Ovary (tissue), 3 donors: ENCODE data around the gene STK11IP.

Experiments
- EP300 ChIP-seq: sonication (generic); formaldehyde crosslinking; IDR thresholded peaks from one replicate; pipeline ENCODE4 v1.6.1; 2017; ENCODE audit warnings: antibody characterized with exemption
- TF ChIP-seq, protein P1 (sequence below), 3 donors: fragments of 450-650 bp in 2 of 3; fragments of 200-600 bp in 1 of 3; IDR thresholded peaks; one replicate each; pipeline versions ENCODE4 v1.5.1 to v1.8.0; 2016 to 2022; ENCODE audit warnings: antibody characterized with exemption in 3 of 3, mild to moderate bottlenecking in 1 of 3
- donor health status: DM: no; HTN: no; CAD: no.

DNA sequence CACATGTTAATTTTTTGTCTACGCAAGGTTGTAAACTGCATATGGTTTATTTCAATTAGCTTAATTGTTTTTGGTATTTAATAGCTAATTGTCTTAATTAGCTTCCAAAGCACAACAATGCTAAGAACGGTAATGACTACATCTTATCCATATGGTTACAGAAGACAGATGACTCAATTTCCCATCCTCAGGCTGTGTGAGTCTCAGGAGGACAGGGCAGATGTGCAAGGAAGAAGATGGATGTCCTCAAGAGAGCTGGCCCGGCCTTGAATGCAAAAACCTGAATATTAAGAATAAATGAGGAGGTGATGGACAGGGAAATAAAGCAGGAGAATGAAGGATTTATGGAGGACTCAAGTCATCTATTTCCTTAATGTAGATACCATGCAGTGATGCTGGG is 61.2 kb downstream of the STK11IP start:
- TF ChIP-seq, protein P1, sequence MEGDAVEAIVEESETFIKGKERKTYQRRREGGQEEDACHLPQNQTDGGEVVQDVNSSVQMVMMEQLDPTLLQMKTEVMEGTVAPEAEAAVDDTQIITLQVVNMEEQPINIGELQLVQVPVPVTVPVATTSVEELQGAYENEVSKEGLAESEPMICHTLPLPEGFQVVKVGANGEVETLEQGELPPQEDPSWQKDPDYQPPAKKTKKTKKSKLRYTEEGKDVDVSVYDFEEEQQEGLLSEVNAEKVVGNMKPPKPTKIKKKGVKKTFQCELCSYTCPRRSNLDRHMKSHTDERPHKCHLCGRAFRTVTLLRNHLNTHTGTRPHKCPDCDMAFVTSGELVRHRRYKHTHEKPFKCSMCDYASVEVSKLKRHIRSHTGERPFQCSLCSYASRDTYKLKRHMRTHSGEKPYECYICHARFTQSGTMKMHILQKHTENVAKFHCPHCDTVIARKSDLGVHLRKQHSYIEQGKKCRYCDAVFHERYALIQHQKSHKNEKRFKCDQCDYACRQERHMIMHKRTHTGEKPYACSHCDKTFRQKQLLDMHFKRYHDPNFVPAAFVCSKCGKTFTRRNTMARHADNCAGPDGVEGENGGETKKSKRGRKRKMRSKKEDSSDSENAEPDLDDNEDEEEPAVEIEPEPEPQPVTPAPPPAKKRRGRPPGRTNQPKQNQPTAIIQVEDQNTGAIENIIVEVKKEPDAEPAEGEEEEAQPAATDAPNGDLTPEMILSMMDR (IDR thresholded peaks at IDR 0.05), result no peak
- no peak for TF ChIP-seq EP300
